BLaER1 treated with 17β-estradiol and CSF1 and Interleukin-3, amounts not matched to agents 10 nM and 100 nM (cell line): ENCODE measurements around the gene RIOK1.
A peak's percentile ranks its signal among the peaks of the same experiment; 100 is the strongest.

Experiments
- H3K27ac ChIP-seq, 11 experiments: shearing (Covaris generic); formaldehyde crosslinking; 2 replicates each; pipeline ENCODE4 v1.8.1; 2022
- H3K27me3 ChIP-seq, 11 experiments: shearing (Covaris generic); formaldehyde crosslinking; 2 replicates each; pipeline ENCODE4 v1.8.1; 2022
- H3K36me3 ChIP-seq, 11 experiments: shearing (Covaris generic); formaldehyde crosslinking; 2 replicates each; pipeline ENCODE4 v1.8.1; 2022
- H3K4me1 ChIP-seq, 10 experiments: shearing (Covaris generic); formaldehyde crosslinking; 2 replicates each; pipeline ENCODE4 v1.8.1; 2022
- H3K4me2 ChIP-seq, 11 experiments: shearing (Covaris generic); formaldehyde crosslinking; 2 replicates each; pipeline ENCODE4 v1.8.1; 2022
- H3K4me3 ChIP-seq, 10 experiments: shearing (Covaris generic); formaldehyde crosslinking; 2 replicates each; pipeline ENCODE4 v1.8.1; 2022
- H3K9ac ChIP-seq, 11 experiments: shearing (Covaris generic); formaldehyde crosslinking; 2 replicates each; pipeline ENCODE4 v1.8.1; 2022
- H3K9me3 ChIP-seq, 11 experiments: shearing (Covaris generic); formaldehyde crosslinking; replicated peaks in 1 of 11; 2 replicates each; pipeline ENCODE4 v1.8.1; 2022
- H4K20me1 ChIP-seq, 11 experiments: shearing (Covaris generic); formaldehyde crosslinking; 2 replicates each; pipeline ENCODE4 v1.8.1; 2022
- Cebpa-rat ChIP-seq, 11 experiments: shearing (Covaris generic); IDR thresholded peaks; 2 replicates each; pipeline ENCODE4 v1.8.1; 2022

RIOK1 gene

DNA sequence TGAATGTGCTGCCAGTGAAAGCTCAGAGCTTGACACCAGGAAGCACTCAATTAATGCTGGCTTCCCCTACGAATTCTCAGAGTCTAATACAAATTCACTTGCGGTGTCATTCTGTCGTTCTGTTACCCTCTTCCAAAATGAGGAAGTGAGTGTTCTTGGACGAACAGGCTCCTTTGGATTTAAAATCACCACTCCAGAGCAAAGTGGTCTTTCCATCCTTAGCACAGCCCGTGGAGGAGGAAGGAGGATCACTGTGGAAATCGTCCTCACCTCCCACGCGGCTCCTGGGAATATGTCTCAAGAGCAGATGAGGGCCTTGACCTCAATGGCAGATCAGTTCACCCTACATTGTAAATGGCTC is 41.7 kb downstream of the RIOK1 start:
- Histone ChIP-seq H3K27me3 (no peaks in the 10 kb centered on the region), H3K27ac (no peak overlapping the region), H3K4me2 (peak overlapping the region in 5 of 11 experiments; percentile 14 to 45 (median 41); a peak in 9 of 22 replicates), H3K4me3 (no peak overlapping the region), H3K4me1 (peaks cover 0 to 20% (median 9%) of the 10 kb centered on the region in 10 experiments; a peak in 10 of 20 replicates), H3K36me3 (no peaks in the 10 kb centered on the region), H3K9me3 (peaks cover 4 to 18% (median 11%) of the 10 kb centered on the region in 11 experiments; a peak in 17 of 22 replicates), H3K9ac (no peak overlapping the region), H4K20me1 (no peaks in the 10 kb centered on the region)
- no peak for TF ChIP-seq Cebpa-rat (IDR thresholded peaks at IDR 0.05)

DNA sequence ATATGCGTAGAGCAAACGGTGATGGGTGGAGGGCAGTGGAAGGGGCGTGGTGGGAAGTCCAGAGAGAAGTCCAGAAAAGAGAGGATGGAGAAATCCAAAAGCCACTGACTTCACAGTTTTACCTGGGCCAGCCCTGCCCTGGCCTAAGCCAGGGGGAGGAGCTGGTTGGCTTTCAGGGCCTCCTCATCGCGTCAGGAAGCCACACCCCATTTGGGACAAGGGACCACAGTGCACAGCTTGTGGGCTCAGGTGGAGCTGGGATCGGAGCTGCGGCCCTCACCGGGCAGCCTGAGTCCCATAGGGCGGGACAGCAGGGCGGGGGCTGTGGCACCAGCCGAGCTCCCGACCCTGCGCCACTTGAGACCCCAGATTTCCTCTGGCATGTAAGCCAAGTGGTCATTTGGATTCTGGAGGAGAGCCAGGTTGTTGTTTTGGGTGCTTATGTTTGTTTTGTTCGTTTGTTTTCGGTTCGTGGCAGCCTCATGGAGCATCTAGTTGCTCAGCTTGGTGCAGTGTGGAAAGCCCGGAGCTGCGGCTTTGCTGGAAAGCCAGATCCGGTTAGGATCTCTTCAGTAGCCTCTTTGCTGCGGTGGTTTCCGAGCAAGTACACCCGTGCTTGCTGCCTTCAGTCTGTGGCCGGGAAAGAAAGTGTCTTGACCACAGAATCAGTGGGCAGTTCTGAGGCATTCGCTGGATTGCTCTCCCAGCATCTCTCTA is 42.2 kb downstream of the RIOK1 start:
- H3K9ac ChIP-seq: no peak overlapping the region
- no peak overlapping the region for H3K27ac ChIP-seq
- peaks cover 5 to 20% (median 14%) of the 10 kb centered on the region in 11 experiments; a peak in 17 of 22 replicates for H3K9me3 ChIP-seq
- peak overlapping the region in 5 of 11 experiments; percentile 14 to 45 (median 41); a peak in 8 of 22 replicates for H3K4me2 ChIP-seq
- H3K36me3 ChIP-seq: no peaks in the 10 kb centered on the region
- H3K27me3 ChIP-seq: no peaks in the 10 kb centered on the region
- no peak overlapping the region for H3K4me3 ChIP-seq
- H3K4me1 ChIP-seq: peaks cover 0 to 20% (median 9%) of the 10 kb centered on the region in 10 experiments; a peak in 10 of 20 replicates
- TF ChIP-seq Cebpa-rat (IDR thresholded peaks at IDR 0.05): no peak
- no peaks in the 10 kb centered on the region for H4K20me1 ChIP-seq

DNA sequence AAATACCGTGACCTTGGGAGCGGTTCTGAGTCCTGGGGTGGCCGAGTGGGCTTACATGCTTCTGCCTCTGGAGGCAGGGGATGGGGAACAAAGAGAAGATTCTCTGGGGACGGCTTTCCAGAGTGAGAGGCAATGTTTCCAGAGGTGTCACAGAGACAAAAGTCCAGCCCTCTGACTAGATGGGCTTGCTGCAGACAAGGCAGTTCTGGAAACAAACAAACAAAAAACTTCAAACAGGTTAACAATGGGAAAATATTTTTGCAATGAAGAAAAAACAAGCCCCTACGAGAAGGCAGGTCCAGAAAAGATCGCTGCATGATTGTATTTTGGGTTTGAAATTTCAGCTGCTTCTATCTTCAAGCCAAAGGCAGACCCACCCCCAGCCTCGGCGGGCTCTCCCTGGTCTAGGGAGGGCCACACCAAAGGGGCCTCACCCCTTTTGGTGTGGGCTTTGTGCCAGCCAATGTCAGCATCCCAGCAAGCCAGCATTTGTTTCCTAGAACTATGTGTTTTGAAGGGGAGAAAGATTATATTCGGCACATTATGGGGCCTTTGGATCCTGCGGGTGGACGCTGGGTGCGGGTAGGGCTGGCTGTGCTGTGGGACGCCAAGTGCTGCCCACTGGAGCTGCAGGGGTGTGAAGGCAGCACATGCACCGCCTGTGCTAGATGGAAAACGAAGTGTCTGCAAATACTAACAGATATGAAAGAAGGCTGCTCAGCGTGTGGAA is 42.9 kb downstream of the RIOK1 start:
- H3K27me3 ChIP-seq: no peaks in the 10 kb centered on the region
- no peaks in the 10 kb centered on the region for H3K36me3 ChIP-seq
- H3K4me1 ChIP-seq: peaks cover 0 to 20% (median 9%) of the 10 kb centered on the region in 10 experiments; a peak in 10 of 20 replicates
- H3K9ac ChIP-seq: no peak overlapping the region
- no peaks in the 10 kb centered on the region for H4K20me1 ChIP-seq
- H3K27ac ChIP-seq: no peak overlapping the region
- H3K4me3 ChIP-seq: no peak overlapping the region
- no peak overlapping the region for H3K4me2 ChIP-seq
- TF ChIP-seq Cebpa-rat (IDR thresholded peaks at IDR 0.05): no peak
- peaks cover 5 to 24% (median 14%) of the 10 kb centered on the region in 11 experiments; a peak in 17 of 22 replicates for H3K9me3 ChIP-seq

DNA sequence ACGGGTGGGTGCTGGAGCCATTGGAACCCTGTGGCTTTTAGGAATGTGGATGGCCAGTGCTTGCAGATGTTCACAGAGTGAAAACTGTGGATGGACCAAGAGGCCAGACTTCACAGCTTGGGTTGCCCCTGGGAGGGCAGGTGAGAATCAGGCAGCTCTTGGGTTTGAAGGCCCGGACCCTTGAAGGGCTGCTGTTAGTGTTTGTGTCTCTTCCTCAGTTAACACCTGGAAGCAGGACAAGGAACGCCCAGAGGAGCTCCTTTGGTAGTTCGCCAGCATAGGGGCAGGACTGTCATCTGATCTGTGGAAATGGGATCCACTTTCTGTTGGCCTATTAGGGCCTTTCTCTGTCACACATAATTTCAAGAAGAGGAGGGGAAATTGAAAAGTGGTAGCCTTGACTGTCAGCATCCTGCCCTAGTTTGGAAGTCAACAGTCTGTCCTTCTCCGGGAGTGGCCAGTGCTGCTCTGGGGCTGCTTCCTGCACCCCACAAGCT is 43.6 kb downstream of the RIOK1 start:
- H4K20me1 ChIP-seq: no peaks in the 10 kb centered on the region
- no peak overlapping the region for H3K9ac ChIP-seq
- H3K9me3 ChIP-seq: peaks cover 5 to 24% (median 14%) of the 10 kb centered on the region in 11 experiments; a peak in 17 of 22 replicates
- no peak overlapping the region for H3K27ac ChIP-seq
- H3K36me3 ChIP-seq: no peaks in the 10 kb centered on the region
- peaks cover 3 to 26% (median 12%) of the 10 kb centered on the region in 10 experiments for H3K4me1 ChIP-seq
- H3K27me3 ChIP-seq: no peaks in the 10 kb centered on the region
- no peak overlapping the region for H3K4me2 ChIP-seq
- TF ChIP-seq Cebpa-rat (IDR thresholded peaks at IDR 0.05): no peak
- H3K4me3 ChIP-seq: no peak overlapping the region

DNA sequence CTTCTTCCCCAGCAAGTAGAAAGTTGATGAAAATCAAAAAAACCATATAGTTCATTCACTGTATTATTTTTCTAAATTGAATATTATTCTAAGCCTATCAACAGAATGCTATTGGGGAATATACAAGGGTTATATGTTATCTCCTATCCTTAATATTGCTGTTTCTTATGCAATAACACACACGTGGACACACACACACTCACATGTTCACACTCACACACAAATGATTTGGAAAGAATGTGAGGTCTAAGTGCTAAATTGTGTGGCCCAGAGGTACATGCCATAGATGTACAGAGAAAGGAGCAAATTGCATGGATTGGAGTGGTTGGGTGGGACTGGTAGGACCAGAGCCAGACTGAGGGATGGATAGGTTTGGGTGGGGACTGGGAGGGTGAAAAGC is 45.1 kb downstream of the RIOK1 start:
- TF ChIP-seq Cebpa-rat (IDR thresholded peaks at IDR 0.05): no peak
- H3K9me3 ChIP-seq: peaks cover 5 to 24% (median 14%) of the 10 kb centered on the region in 11 experiments; a peak in 17 of 22 replicates
- no peak overlapping the region for H3K4me2 ChIP-seq
- no peak overlapping the region for H3K4me3 ChIP-seq
- peaks cover 16 to 40% (median 27%) of the 10 kb centered on the region in 10 experiments for H3K4me1 ChIP-seq
- H3K9ac ChIP-seq: no peak overlapping the region
- no peaks in the 10 kb centered on the region for H4K20me1 ChIP-seq
- no peak overlapping the region for H3K27ac ChIP-seq
- no peaks in the 10 kb centered on the region for H3K36me3 ChIP-seq
- H3K27me3 ChIP-seq: no peaks in the 10 kb centered on the region

DNA sequence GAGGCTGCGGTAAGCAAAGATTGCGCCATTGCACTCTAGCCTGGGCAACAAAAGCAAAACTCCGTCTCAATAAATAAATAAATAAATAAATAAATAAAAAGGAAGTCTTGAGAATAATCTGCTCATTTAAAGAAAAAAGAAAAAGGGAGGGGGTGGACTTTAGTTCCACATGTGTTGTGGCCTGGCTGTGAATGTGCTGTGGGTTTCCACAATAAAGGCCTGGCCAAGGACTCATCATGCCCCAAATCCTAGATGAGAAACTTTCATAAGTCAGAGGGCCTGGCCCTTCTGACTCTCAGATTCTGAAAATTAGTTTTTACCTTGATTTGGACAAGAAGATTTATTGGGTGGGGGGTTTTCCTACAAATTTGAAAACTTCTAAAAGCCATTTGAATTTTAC is 48.4 kb downstream of the RIOK1 start:
- peaks cover 30 to 41% (median 33%) of the 10 kb centered on the region in 10 experiments for H3K4me1 ChIP-seq
- TF ChIP-seq Cebpa-rat (IDR thresholded peaks at IDR 0.05): no peak
- H3K36me3 ChIP-seq: no peaks in the 10 kb centered on the region
- no peak overlapping the region for H3K4me3 ChIP-seq
- no peaks in the 10 kb centered on the region for H4K20me1 ChIP-seq
- H3K27me3 ChIP-seq: no peaks in the 10 kb centered on the region
- no peak overlapping the region for H3K9ac ChIP-seq
- peak overlapping the region in 6 of 11 experiments; percentile 43 to 76 (median 66); a peak in 7 of 22 replicates for H3K27ac ChIP-seq
- H3K9me3 ChIP-seq: peaks cover 5 to 37% (median 24%) of the 10 kb centered on the region in 11 experiments; a peak in 19 of 22 replicates
- peak overlapping the region; percentile 8 to 86 (median 72); a peak in 20 of 22 replicates for H3K4me2 ChIP-seq

DNA sequence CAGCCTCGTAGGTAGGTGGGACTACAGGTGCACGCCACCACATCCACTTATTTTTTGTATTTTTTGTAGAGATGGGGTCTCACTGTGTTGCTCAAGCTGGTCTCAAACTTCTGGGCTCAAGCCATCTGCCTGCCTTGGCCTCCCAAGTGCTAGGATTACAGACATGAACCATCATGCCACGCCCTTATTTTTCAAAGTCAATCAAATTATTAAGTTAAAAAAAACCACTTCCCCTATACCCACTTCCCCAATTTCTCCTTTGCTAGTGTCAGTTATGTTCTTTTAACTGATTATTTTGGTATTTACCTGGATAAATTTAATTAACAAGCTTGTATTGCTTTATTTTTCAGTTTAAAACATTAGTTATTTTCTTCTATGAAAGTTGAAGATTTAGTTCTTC is 49.6 kb downstream of the RIOK1 start:
- no peaks in the 10 kb centered on the region for H3K36me3 ChIP-seq

DNA sequence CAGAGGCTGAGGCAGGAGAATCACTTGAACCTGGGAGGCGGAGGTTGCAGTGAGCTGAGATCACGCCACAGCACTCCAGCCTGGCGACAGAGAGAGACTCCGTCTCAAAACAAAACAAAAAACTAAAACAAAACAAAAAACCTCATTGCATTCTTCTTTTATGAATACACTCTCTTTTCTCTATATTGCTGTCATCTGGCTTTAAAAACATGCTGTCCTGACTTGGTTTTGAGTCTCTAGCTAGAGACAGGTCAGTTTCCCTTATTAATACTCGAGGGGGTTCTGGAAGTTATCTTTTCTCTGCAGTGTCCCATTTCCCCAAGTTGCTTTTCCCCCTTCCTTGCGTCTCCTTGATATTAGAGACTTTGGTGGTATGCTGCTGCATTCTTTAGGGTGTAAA is 50.9 kb downstream of the RIOK1 start:
- H3K36me3 ChIP-seq: no peaks in the 10 kb centered on the region
- peak overlapping the region; percentile 60 to 94 (median 73); a peak in 21 of 22 replicates for H3K4me2 ChIP-seq
- TF ChIP-seq Cebpa-rat (IDR thresholded peaks at IDR 0.05): no peak

More for the DNA sequence above, 49.6 kb downstream of the RIOK1 start:
- H4K20me1 ChIP-seq: no peaks in the 10 kb centered on the region
- peaks cover 5 to 37% (median 24%) of the 10 kb centered on the region in 11 experiments; a peak in 19 of 22 replicates for H3K9me3 ChIP-seq
- peak overlapping the region in 2 of 11 experiments; percentile 53 to 62; a peak in 5 of 22 replicates for H3K9ac ChIP-seq
- H3K4me3 ChIP-seq: peak overlapping the region in 2 of 10 experiments; percentile 15 to 30; a peak in 3 of 20 replicates
- H3K4me2 ChIP-seq: peak overlapping the region; percentile 60 to 94 (median 73)
- H3K4me1 ChIP-seq: peaks cover 30 to 41% (median 33%) of the 10 kb centered on the region in 10 experiments
- no peaks in the 10 kb centered on the region for H3K27me3 ChIP-seq
- TF ChIP-seq Cebpa-rat (IDR thresholded peaks at IDR 0.05): no peak
- H3K27ac ChIP-seq: peak overlapping the region in 9 of 11 experiments; percentile 49 to 76 (median 65); a peak in 17 of 22 replicates

More for the DNA sequence above, 50.9 kb downstream of the RIOK1 start:
- H3K4me3 ChIP-seq: no peak overlapping the region
- H3K27ac ChIP-seq: peak overlapping the region in 4 of 11 experiments; percentile 54 to 76 (median 68); a peak in 6 of 22 replicates
- H3K9me3 ChIP-seq: peaks cover 5 to 32% (median 22%) of the 10 kb centered on the region in 11 experiments; a peak in 19 of 22 replicates
- H4K20me1 ChIP-seq: no peaks in the 10 kb centered on the region
- H3K4me1 ChIP-seq: peaks cover 35 to 44% (median 40%) of the 10 kb centered on the region in 10 experiments
- no peaks in the 10 kb centered on the region; a peak in 1 of 22 replicates for H3K27me3 ChIP-seq
- no peak overlapping the region for H3K9ac ChIP-seq
